Measurements from ENCODE around the gene MAP10. TPM values are rescaled to one million over a fixed set of nuclear protein-coding genes. Genes with fewer than 3 reads are reported as not detected.
"Not testable (repeated sequence)": the region's sequence is repeated elsewhere in the genome, so short reads cannot be mapped to it uniquely, and the experiment has no call there.

MAP10 gene
- total RNA-seq, 1 experiment from 2014 or later: 1.5 TPM

- no peak overlapping the region for H3K27ac ChIP-seq (ENCODE audit: low read length)
- in situ Hi-C loops (cut with HindIII; ENCODE audit: low pct_unique_long_range_greater_than_20kb, low sequenced_read_pairs): no loop called here
Measured at GRCh38 chr1:232780354-232780753, 24.9 kb upstream of the MAP10 start.

GRCh38 chr1:232784794-232785193 lies 20.4 kb upstream of the MAP10 start:
- no peak overlapping the region for H3K4me3 ChIP-seq (ENCODE audit: low read depth in 2 of 2, low read length in 2 of 2)
- no peak for ATAC-seq
- H3K36me3 ChIP-seq (ENCODE audit: control insufficient read depth, insufficient read depth, low read length): no peaks in the 10 kb centered on the region
- in situ Hi-C loops (cut with HindIII; ENCODE audit: low pct_unique_long_range_greater_than_20kb, low sequenced_read_pairs): no loop called here
- TF ChIP-seq TCF7L2 (IDR thresholded peaks at IDR 0.05; ENCODE audit: low read depth, low read length) (no peak), POLR2AphosphoS5 (IDR thresholded peaks at IDR 0.05; ENCODE audit: low read depth, low read length) (no peak), REST (IDR thresholded peaks at IDR 0.05; ENCODE audit: insufficient read depth in 1 of 2, low read depth in 2 of 2, low read length in 1 of 2) (no peak), CTCF (IDR thresholded peaks at IDR 0.05) (no peak), SIN3A (IDR thresholded peaks at IDR 0.05; ENCODE audit: borderline replicate concordance, insufficient read depth, low read depth, low read length) (no peak)
- no TSS peak for BruUV-seq (replicated peaks)
- intact Hi-C loops (cut with micrococcal nuclease; ENCODE audit: unreplicated experiment): no loop called here
- H3K4me1 ChIP-seq (ENCODE audit: control insufficient read depth, insufficient read depth, low read length): no peaks in the 10 kb centered on the region
- no peaks in the 10 kb centered on the region for H3K9me3 ChIP-seq (ENCODE audit: control insufficient read depth, insufficient read depth, low read depth, low read length)
- H3K27ac ChIP-seq (ENCODE audit: low read length): no peak overlapping the region
- POLR2A ChIA-PET: no interaction called here
- no peaks in the 10 kb centered on the region for H3K27me3 ChIP-seq (ENCODE audit: control insufficient read depth, insufficient read depth, low read length)
- CTCF ChIA-PET: no interaction called here
- no peak for DNase-seq (ENCODE audit: low read depth, low spot score)

More at GRCh38 chr1:232780354-232780753, 24.9 kb upstream of the MAP10 start:
- Histone ChIP-seq H3K27me3 (ENCODE audit: control insufficient read depth, insufficient read depth, low read length) (no peaks in the 10 kb centered on the region), H3K9me3 (ENCODE audit: control insufficient read depth, insufficient read depth, low read depth, low read length) (no peaks in the 10 kb centered on the region), H3K36me3 (ENCODE audit: control insufficient read depth, insufficient read depth, low read length) (no peaks in the 10 kb centered on the region), H3K4me1 (ENCODE audit: control insufficient read depth, insufficient read depth, low read length) (no peaks in the 10 kb centered on the region), H3K4me3 (ENCODE audit: low read depth in 2 of 2, low read length in 2 of 2) (no peak overlapping the region)
- ChIA-PET POLR2A (interaction anchor here (0.5 kb wide), 1 partner anchor 34 kb away, joined by 7 read pairs; no protein-coding TSS in a partner anchor), CTCF (no interaction called here)
- DNase-seq (ENCODE audit: low read depth, low spot score) (no peak), ATAC-seq (no peak)
- BruUV-seq (replicated peaks): no TSS peak
- TF ChIP-seq CTCF (IDR thresholded peaks at IDR 0.05): no peak
- TF ChIP-seq POLR2AphosphoS5 (IDR thresholded peaks at IDR 0.05; ENCODE audit: low read depth, low read length): no peak
- no peak for TF ChIP-seq REST (IDR thresholded peaks at IDR 0.05; ENCODE audit: insufficient read depth in 1 of 2, low read depth in 2 of 2, low read length in 1 of 2)
- no peak for TF ChIP-seq TCF7L2 (IDR thresholded peaks at IDR 0.05; ENCODE audit: low read depth, low read length)
- no peak for TF ChIP-seq SIN3A (IDR thresholded peaks at IDR 0.05; ENCODE audit: borderline replicate concordance, insufficient read depth, low read depth, low read length)
- intact Hi-C loops (cut with micrococcal nuclease; ENCODE audit: unreplicated experiment): no loop called here

GRCh38 chr1:232785630-232786029 lies 19.6 kb upstream of the MAP10 start:
- H3K4me1 ChIP-seq (ENCODE audit: control insufficient read depth, insufficient read depth, low read length); H3K27me3 ChIP-seq (ENCODE audit: control insufficient read depth, insufficient read depth, low read length); BruUV-seq (replicated peaks); in situ Hi-C loops (cut with HindIII; ENCODE audit: low pct_unique_long_range_greater_than_20kb, low sequenced_read_pairs); H3K36me3 ChIP-seq (ENCODE audit: control insufficient read depth, insufficient read depth, low read length); CTCF ChIA-PET; POLR2A ChIA-PET; ATAC-seq; DNase-seq (ENCODE audit: low read depth, low spot score); H3K27ac ChIP-seq (ENCODE audit: low read length); intact Hi-C loops (cut with micrococcal nuclease; ENCODE audit: unreplicated experiment); H3K4me3 ChIP-seq (ENCODE audit: low read depth in 2 of 2, low read length in 2 of 2); H3K9me3 ChIP-seq (ENCODE audit: control insufficient read depth, insufficient read depth, low read depth, low read length): not testable (repeated sequence)

Data from Panc1 (cell line).